GM12878 (cell line): ENCODE data around the gene CADM3. TPM values are rescaled to one million over a fixed set of nuclear protein-coding genes. Genes with fewer than 3 reads are reported as not detected.
A peak's percentile ranks its signal among the peaks of the same experiment; 100 is the strongest.

Experiments
- ATAC-seq: fragments of 200-7000 bp; cut with Tn5 transposase; 3 replicates; pipeline ENCODE4 v1.9.1; 2020; ENCODE audit warnings: mild to moderate bottlenecking, moderate library complexity
- BruUV-seq: library from RNA; stranded (reverse); fragments of 400-500 nt; replicated peaks from 2 replicates; lab custom pipeline; 2021; lab: Mats Ljungman, UMichigan
- CTCF ChIA-PET: fragments of 300-600 bp; sonication (Branson Sonifier 250); formaldehyde crosslinking; extraction: SDS; loops from one replicate; lab custom pipeline; 2021; ENCODE audit warnings: inconsistent platforms; lab: Yijun Ruan, JAX
- POLR2A ChIA-PET: fragments of 350-600 bp; formaldehyde crosslinking; extraction: SDS; loops from one replicate; lab custom pipeline; 2021; ENCODE audit warnings: inconsistent platforms; lab: Charles Lee
- RAD21 ChIA-PET: fragments of 300-600 bp; sonication (Branson Sonifier 250); formaldehyde crosslinking; loops from one replicate; lab custom pipeline; 2023; ENCODE audit warnings: antibody characterized with exemption; ENCODE audit not compliant: unreplicated experiment; lab: Charles Lee
- SMC1A ChIA-PET: fragments of 300-600 bp; sonication (Branson Sonifier 250); formaldehyde crosslinking; loops from one replicate; lab custom pipeline; 2023; ENCODE audit not compliant: unreplicated experiment, uncharacterized antibody; lab: Charles Lee
- DNase-seq: peaks from one replicate; pipeline ENCODE4 v3.0.0-alpha.2; 2011; ENCODE audit warnings: low read depth, low spot score
- FAIRE-seq: peaks from 3 replicates; lab custom pipeline; 2011; peaks lifted over from hg19 to GRCh38; lab: Jason Lieb, UNC
- H2AFZ ChIP-seq: 2 replicates; pipeline ENCODE4 v1.6.0; 2011; ENCODE audit warnings: low read depth, low read length, control low read depth; ENCODE audit not compliant: control insufficient read depth
- H3K27ac ChIP-seq: 2 replicates; pipeline ENCODE4 v1.5.1; 2011; ENCODE audit warnings: control low read depth; ENCODE audit not compliant: control insufficient read depth, insufficient read depth
- H3K27me3 ChIP-seq, 2 experiments: replicated peaks in 1 of 2; 2 replicates each; pipeline versions ENCODE4 v1.6.0 to v1.6.1; 2011; ENCODE audit warnings: low read length in 1 of 2; ENCODE audit not compliant: control insufficient read depth in 2 of 2, insufficient read depth in 2 of 2
- H3K36me3 ChIP-seq, 2 experiments: 2 replicates each; pipeline ENCODE4 v1.5.1; 2011; ENCODE audit warnings: low read length in 1 of 2; ENCODE audit not compliant: control insufficient read depth in 2 of 2, insufficient read depth in 2 of 2
- H3K4me1 ChIP-seq: 2 replicates; pipeline ENCODE4 v1.6.1; 2011; ENCODE audit warnings: mild to moderate bottlenecking, low read length, moderate library complexity, mixed read lengths; ENCODE audit not compliant: control insufficient read depth, insufficient read depth
- H3K4me2 ChIP-seq: 2 replicates; pipeline ENCODE4 v1.6.0; 2011; ENCODE audit warnings: control low read depth; ENCODE audit not compliant: control insufficient read depth, insufficient read depth
- H3K4me3 ChIP-seq: fragments of 200-600 bp; sonication (generic); 2 replicates; pipeline ENCODE4 v1.5.1; 2016
- H3K79me2 ChIP-seq: 2 replicates; pipeline ENCODE4 v1.6.0; 2011; ENCODE audit warnings: low read length; ENCODE audit not compliant: control insufficient read depth, insufficient read depth
- H3K9ac ChIP-seq: 2 replicates; pipeline ENCODE4 v1.8.0; 2011; ENCODE audit warnings: low read length, control low read depth, mixed read lengths; ENCODE audit not compliant: control insufficient read depth, insufficient read depth
- H3K9me3 ChIP-seq: replicated peaks from 3 replicates; pipeline ENCODE4 v1.5.1; 2011; ENCODE audit warnings: mild to moderate bottlenecking, low read length; ENCODE audit not compliant: control insufficient read depth, insufficient read depth
- H4K20me1 ChIP-seq: 2 replicates; pipeline ENCODE4 v1.6.0; 2011; ENCODE audit not compliant: control insufficient read depth, insufficient read depth
- CTCF ChIP-seq, 3 experiments: IDR thresholded peaks in 2 of 3; conservative IDR thresholded peaks in 1 of 3; 2 replicates each; pipeline ENCODE4 v1.5.1; 2011; ENCODE audit warnings: low read depth in 3 of 3, low read length in 3 of 3, mild to moderate bottlenecking in 3 of 3, control low read depth in 2 of 3, moderate library complexity in 2 of 3, inconsistent platforms in 1 of 3, mixed read lengths in 1 of 3; ENCODE audit not compliant: control insufficient read depth in 2 of 3, insufficient read depth in 1 of 3; ENCODE audit errors: extremely low read depth in 1 of 3
- NKRF ChIP-seq: fragments of 450-650 bp; conservative IDR thresholded peaks from 2 replicates; pipeline ENCODE4 v1.6.1; 2017; ENCODE audit warnings: mild to moderate bottlenecking, moderate library complexity
- RAD21 ChIP-seq: IDR thresholded peaks from 2 replicates; pipeline ENCODE4 v1.6.1; 2011; ENCODE audit warnings: mild to moderate bottlenecking, low read depth, low read length, moderate library complexity; ENCODE audit not compliant: insufficient read depth
- SMC3 ChIP-seq: IDR thresholded peaks from 2 replicates; pipeline ENCODE4 v1.6.1; 2011; ENCODE audit warnings: low read length, improper control_type of control experiment, borderline replicate concordance
- WGBS: methylation state at CpG from one replicate; pipeline ENCODE4 v1.1.6; 2016; ENCODE audit warnings: low lambda C conversion rate; ENCODE audit not compliant: insufficient replicate concordance, insufficient coverage; ENCODE audit errors: missing lambda C conversion rate; 5-methylcytosine and 5-hydroxymethylcytosine counted together
- in situ Hi-C: fragments of 300-500 bp; cut with MboI; formaldehyde crosslinking; loops from 9 replicates; pipeline ENCODE4 v1.14.3; 2018; ENCODE audit warnings: mixed read lengths
- intact Hi-C: fragments of 100-400 bp; cut with micrococcal nuclease; formaldehyde crosslinking; loops from one replicate; pipeline ENCODE4 v1.14.2; 2022; ENCODE audit not compliant: unreplicated experiment
- polyA plus RNA-seq, 11 experiments: library from polyadenylated mRNA; depleted of rRNA in 4 of 11; unstranded in 6 of 11; stranded (reverse) in 5 of 11; fragments of >200 nt; fragmentation: Nextera tagmentation in 4 of 11; fragmentation: Illumina TruSeq in 1 of 11; extraction: Ambion mirVana in 4 of 11; extraction: Trizol in 1 of 11; gene quantifications; 1 replicate in 1 of 11; 2 replicates in 10 of 11; pipeline versions ENCODE4 v1.2.1 to v1.2.3, GENCODE V29; 2011 to 2016; ENCODE audit warnings: inconsistent platforms in 2 of 11, missing spikeins in 2 of 11, low read depth in 1 of 11
- total RNA-seq, 4 experiments: library from RNA; depleted of rRNA in 3 of 4; stranded (reverse); fragments of >200 nt in 3 of 4; fragmentation: Illumina TruSeq in 1 of 4; extraction: Trizol in 1 of 4; gene quantifications; 2 replicates each; pipeline versions ENCODE4 v1.2.1 to v1.2.3, GENCODE V29; 2013 to 2021

The CADM3 gene
- total and polyA plus RNA-seq, 10 of the 15 experiments (the other 5 are each of a cell fraction or from before 2014, with no cell fraction given), result 0.04 to 0.37 TPM; not detected in 8

- H3K27me3 ChIP-seq, result peaks cover 1 to 6% of the 10 kb centered on the region in 2 experiments; a peak in 2 of 4 replicates
- BruUV-seq, result no TSS peak
- TF ChIP-seq SMC3 (peak; percentile 92), NKRF (no peak), CTCF (IDR thresholded peaks at IDR 0.05 in 2 of 3, conservative IDR thresholded peaks at IDR 0.05 in 1 of 3; ENCODE audit: control insufficient read depth in 2 of 3, extremely low read depth in 1 of 3, insufficient read depth in 1 of 3, low read depth in 3 of 3, low read length in 3 of 3) (peak; percentile 82 to 89 (median 87)), RAD21 (peak; percentile 97)
- TF ChIP-seq, all 136 proteins: peak for 3
- intact Hi-C loops, result loop anchor here (1.0 to 10.0 kb wide), 4 partner anchors 50 to 796 kb away; no protein-coding TSS in a partner anchor
- H4K20me1 ChIP-seq, result no peaks in the 10 kb centered on the region
- no peaks in the 10 kb centered on the region for H3K36me3 ChIP-seq
- FAIRE-seq, result no peak
- H3K9ac ChIP-seq, result no peak overlapping the region
- H3K27ac ChIP-seq, result no peak overlapping the region
- no peaks in the 10 kb centered on the region; the same call in 1 of the 2 replicates for H3K4me1 ChIP-seq
- in situ Hi-C loops, result no loop called here
- peak; percentile 73 for ATAC-seq
- H3K9me3 ChIP-seq, result no peaks in the 10 kb centered on the region
- POLR2A ChIA-PET, result no interaction called here
- no peak overlapping the region for H2AFZ ChIP-seq
- no peak overlapping the region for H3K4me2 ChIP-seq
- CTCF ChIA-PET, result interaction anchor here (0.7 to 11.1 kb wide), 20 partner anchors 8 to 795 kb away, joined by 3 to 236 read pairs (median 4); no protein-coding TSS in a partner anchor
- RAD21 ChIA-PET, result interaction anchor here (1.3 to 1.9 kb wide), 3 partner anchors 52 to 79 kb away, joined by 5 to 7 read pairs (median 5); no protein-coding TSS in a partner anchor
- no peak overlapping the region for H3K4me3 ChIP-seq
- SMC1A ChIA-PET, result interaction anchor here (0.8 to 4.2 kb wide), 9 partner anchors 9 to 82 kb away, joined by 3 to 49 read pairs (median 7); no protein-coding TSS in a partner anchor
- WGBS, result 27% methylated on average over 11 of the region's 11 CpGs
- DNase-seq, result no peak
- no peaks in the 10 kb centered on the region for H3K79me2 ChIP-seq
These were observed 40.1 kb downstream of the CADM3 start for GRCh38 chr1:159211331-159212136.
